GM10266 (cell line): Measurements from ENCODE around the gene TRIM45.

Experiments used
- DNase-seq: peaks from one replicate; pipeline ENCODE4 v3.0.0; 2012; ENCODE audit errors: extremely low spot score
- CTCF ChIP-seq: IDR thresholded peaks from 2 replicates; pipeline ENCODE4 v1.5.1; 2012; ENCODE audit warnings: mild to moderate bottlenecking, low read depth; ENCODE audit not compliant: control insufficient read depth, insufficient read depth; ENCODE audit errors: missing control alignments

TRIM45 gene

GRCh38 chr1:117101334-117101733, 20.2 kb downstream of the TRIM45 start:
- DNase-seq, result no peak
- no peak for TF ChIP-seq CTCF

GRCh38 chr1:117098287-117098890, 23.2 kb downstream of the TRIM45 start:
- no peak for DNase-seq
- no peak for TF ChIP-seq CTCF

GRCh38 chr1:117097443-117097842, 24.1 kb downstream of the TRIM45 start:
- no peak for TF ChIP-seq CTCF

GRCh38 chr1:117096951-117097408, 24.6 kb downstream of the TRIM45 start:
- no peak for DNase-seq
- TF ChIP-seq CTCF, result no peak

More at GRCh38 chr1:117097443-117097842, 24.1 kb downstream of the TRIM45 start:
- DNase-seq, result no peak

- DNase-seq, result no peak
Measured at GRCh38 chr1:117094841-117095604, 26.5 kb downstream of the TRIM45 start.

GRCh38 chr1:117093870-117094621, 27.5 kb downstream of the TRIM45 start:
- no peak for TF ChIP-seq CTCF
- peak; percentile 18 for DNase-seq

More at GRCh38 chr1:117094841-117095604, 26.5 kb downstream of the TRIM45 start:
- TF ChIP-seq CTCF, result no peak

- DNase-seq, result no peak
- TF ChIP-seq CTCF, result no peak
Measured at GRCh38 chr1:117093091-117093534, 28.4 kb downstream of the TRIM45 start.
